NOMO-1 treated with DMSO at 0.1 percent for 48 hours (cell line): ENCODE data around the gene RTF1.
A peak's percentile ranks its signal among the peaks of the same experiment; 100 is the strongest.
"Not testable (repeated sequence)": the region's sequence is repeated elsewhere in the genome, so short reads cannot be mapped to it uniquely, and the experiment has no call there.

ENCODE experiments used
- DNase-seq: peaks from one replicate; lab custom pipeline; 2025; ENCODE audit not compliant: unreplicated experiment; lab: John Stamatoyannopoulos, UW

The RTF1 gene

DNA sequence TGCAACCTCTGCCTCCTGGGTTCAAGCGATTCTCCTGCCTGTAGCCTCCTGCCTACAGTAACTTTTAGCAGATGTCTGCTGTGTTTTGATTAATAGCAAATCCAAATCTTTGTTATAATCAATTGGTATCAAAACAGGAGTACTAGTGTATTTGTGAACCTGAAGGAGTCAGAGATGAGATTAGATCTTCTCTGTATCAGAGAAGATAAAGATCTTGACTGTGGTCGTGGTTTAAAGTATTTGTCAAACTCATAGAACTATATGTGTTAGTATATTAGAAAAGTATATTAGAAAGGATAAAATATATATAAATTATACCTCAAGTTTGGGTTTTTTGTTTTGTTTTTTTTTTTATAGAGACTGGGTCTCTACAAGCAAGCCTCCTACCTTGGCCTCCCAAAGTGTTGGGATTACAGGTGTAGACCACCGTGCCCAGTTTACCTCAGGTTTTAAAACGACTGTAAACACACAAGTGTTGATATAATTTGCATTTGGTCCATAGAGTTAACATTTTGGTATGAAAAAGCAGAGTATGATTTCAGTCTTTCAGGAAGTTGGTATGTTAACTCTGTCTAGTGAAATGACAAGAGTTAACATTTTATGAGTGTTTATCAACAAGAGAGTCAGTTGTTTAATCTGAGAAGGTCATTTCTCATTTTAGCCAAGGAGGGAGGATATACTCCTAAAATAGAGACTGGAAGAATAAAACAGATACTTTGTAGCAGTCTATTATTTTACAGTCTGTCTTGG is 18.3 kb downstream of the RTF1 start:
- DNase-seq, result no peak

DNA sequence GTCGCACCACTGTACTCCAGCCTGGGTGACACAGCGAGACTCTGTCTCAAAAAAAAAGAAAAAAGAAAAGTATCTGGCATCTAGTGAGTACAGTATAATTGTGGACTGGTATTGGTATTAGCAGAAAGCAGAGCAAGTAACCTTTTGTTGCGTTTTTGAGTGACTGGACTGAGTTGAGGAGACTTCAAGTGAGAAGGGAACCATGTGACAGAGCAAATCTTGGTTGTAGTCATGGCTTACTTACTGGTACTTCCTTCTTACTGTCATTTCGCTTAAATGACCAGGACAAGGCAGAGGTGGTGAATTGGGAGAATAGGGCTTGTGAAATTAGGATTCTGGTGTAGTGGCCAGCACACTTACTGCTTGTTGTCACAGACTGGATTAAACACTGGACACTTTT is 20.6 kb downstream of the RTF1 start:
- DNase-seq, result no peak

GRCh38 chr15:41438206-41438605 is 21.3 kb downstream of the RTF1 start:
- no peak for DNase-seq

DNA sequence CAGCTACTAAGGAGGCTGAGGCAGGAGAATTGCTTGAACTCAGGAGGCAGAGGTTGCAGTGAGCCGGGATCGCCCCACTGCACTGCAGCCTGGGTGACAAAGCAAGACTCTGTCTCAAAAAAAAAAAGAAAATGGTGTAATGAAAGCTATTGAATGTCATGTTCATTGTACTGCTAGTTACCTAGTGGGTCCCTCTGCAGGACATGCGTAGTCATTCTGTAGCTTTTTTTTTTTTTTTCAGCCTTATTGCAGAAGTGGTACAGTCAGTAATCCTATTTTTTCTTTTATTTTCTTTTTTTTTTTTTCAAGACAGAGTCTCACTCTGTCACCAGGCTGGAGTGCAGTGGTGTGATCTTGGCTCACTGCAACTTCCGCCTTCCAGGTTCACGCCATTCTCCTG is 21.9 kb downstream of the RTF1 start:
- DNase-seq, result not testable (repeated sequence)

DNA sequence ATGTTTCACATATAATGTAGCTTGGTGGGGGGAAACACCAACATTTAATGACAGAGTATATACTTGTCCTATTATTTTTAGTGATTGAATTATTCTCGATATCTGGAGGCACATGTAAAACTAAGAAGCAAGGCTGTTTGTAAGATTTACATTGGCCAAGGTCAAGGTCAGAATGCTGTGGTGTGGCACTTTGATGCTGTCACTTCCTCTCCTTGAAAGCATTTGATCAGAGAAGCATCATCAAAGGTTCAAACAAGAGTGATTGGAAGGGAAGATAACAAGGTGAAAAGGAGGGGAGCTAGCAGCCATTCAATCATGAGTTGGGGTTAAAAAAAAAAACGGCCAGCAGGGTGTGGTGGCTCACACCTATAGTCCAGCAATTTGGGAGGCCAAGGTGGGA is 26.4 kb downstream of the RTF1 start:
- DNase-seq, result no peak

- no peak for DNase-seq
Observed at GRCh38 chr15:41445399-41445798, 28.5 kb downstream of the RTF1 start.

DNA sequence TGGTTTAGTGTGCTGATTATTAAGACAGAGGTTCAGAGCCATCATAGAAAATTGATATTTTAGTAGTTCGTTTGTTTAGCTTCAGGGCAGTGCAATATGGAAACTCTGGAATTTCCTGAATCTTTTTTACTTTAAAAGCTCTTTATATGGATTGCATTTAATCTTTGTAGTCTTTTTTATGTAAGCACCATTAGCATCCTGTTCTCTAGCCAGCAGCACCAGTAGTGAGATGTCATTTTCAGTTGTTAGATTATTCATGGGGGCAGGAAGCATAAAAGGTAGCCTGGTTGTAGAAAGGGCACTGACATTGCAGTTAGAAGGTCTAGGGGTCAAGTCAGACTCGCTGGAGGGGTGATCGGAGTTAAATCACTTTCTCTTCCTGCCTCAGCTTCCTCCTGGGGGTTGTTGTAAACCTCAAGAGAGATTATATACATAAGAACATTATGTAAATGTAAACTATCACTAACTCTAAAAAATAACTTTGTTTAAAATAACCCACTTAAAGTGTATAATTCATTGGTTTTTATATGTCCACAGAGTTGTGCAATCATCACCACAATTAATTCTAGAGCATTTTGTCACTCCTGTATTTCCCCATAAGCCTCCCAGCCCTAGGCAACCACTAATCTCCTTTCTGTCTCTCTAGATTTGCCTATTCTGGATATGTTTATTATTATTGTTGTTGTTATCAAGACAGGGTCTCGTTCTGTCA is 45.3 kb downstream of the RTF1 start:
- DNase-seq, result peak; percentile 63

DNA sequence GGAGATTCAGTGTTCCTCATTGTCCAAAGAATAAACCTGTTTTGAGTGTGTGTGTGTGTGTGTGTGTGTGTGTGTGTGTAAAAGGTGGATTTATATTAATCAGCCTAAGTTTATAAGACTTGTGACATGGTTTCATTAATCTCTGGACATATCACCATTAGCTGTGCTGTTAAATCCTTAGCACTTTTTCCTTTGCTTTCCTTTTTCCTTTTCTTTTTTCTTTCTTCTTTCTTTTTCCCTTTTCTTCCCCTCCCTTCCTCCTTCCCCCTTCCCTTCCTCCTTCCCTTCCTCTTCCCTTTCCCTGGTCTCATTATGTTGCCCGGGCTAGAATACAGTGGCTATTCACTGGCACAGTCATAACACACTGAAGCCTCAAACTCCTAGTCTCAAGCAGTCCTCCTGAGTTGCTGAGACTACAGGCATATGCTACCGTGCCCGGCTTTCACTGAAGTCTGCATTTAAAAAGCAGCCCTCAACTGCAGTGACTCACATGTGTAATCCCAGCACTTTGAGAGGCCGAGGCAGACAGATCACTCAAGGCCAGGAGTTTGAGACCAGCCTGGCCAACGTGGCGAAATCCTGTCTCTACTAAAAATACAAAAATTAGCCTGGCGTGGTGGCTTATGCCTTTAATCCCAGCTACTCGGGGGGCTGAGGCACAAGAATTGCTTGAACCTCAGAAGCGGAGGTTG is 48.1 kb downstream of the RTF1 start:
- DNase-seq, result no peak

DNA sequence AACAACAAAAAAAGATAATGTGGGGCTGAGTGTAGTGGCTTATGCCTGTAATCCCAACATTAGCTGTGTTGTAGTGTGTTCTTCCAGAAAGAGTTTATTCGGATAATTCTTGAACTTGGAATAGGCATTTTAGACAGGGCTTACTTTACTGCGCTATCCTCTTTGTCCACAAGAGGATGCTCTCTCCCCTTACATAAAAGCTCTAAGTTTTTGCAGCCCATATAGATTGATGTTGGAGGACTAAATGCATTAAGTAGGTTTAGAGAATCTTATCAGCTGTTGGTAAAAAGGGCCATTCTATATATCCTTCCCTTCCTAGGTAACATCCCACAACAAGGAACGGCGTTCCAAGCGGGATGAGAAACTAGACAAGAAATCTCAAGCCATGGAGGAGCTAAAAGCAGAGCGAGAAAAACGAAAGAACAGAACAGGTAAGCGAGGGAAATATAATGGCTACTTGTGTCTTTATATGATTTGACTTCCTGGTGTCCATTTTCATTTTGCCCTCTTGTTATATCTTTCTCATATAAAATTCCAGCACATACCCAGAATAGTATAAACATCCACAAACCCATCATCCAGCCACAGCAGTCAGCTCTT is 49.0 kb downstream of the RTF1 start:
- DNase-seq, result peak; percentile 37

DNA sequence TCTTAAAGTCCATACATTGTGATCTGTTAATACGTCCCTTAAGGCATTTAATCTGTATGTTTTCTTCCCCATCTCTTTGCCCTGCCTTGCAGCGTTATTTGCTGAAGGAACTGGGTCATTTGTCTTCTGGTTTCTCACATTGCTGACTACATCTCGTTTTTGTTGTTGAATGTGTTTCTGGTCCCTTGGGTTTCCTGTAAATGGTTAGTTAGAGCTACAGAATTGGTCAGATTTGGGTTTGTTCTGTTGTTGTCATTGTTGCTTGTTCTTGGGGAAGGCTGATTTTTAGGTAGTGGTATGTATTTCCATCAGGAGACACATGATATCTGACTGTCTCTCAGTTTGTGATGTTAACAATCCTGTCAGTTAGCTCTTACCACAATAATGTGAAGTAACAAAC is 49.8 kb downstream of the RTF1 start:
- no peak for DNase-seq

GRCh38 chr15:41469644-41470043 is 52.7 kb downstream of the RTF1 start:
- DNase-seq, result not testable (repeated sequence)

DNA sequence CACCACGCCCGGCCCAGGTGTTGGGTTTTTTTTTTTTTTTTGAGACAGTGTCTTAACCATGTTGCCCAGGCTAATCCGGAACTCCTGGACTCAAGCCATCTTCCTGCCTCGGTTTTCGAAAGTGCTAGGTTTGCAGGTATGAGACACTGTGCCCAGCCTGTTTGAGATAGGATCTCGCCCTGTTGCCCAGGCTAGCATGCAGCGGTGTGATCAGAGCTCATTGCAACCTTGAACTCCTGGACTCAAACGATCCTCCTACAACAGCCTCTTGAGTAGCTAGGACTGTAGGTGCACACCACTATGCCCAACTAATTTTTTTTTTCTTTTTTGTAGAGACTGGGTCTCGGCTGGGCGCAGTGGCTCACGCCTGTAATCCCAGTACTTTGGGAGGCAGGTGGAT is 56.5 kb downstream of the RTF1 start:
- DNase-seq, result no peak

DNA sequence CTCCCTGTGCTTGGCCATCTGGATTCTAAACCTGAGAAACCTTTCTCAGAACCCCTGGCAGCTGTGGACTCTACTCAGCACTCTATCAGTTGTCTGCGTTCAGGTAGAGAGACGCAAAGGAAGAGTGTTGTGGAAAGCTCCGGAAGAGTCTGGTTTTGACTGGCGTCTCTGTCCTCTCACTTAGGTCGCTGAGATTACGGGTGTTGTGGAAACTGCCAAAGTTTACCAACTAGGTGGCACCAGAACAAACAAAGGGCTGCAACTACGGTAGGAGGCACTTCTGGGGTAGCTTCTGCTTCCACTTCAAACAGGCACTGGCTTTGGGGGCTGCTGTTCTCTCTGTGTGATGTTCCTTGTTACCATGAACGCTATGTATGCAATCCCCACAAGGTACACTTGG is 57.5 kb downstream of the RTF1 start:
- DNase-seq, result no peak

GRCh38 chr15:41474941-41475340 is 58.0 kb downstream of the RTF1 start:
- DNase-seq, result no peak

DNA sequence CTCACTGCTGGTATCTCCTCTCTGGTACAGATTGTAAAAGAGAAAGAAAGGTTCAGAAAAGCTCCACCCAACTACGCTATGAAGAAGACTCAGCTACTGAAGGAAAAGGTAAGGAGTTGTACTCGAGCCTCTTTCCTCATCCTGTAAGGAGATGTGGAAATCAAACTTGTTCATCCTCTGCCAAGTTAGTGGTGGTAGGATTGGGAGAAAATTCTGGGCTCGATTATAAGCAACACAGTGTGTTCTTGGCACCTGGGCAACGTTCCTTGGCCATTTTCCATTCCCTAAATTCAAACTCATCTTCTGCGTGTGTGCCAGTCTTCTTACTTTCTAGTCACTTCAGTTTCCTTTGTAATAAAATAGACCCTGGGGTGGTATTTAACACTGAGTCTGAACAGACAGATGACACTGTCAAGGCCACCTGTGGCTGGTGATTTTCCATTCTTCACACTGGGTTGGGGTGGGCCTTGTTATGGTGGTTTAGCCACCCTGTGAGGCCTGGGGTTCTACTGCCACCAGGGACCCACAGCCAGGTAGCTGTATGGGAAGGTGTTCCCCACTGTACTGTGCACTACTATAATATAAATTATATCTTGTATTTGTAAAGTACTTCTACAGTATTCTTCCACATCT is 59.6 kb downstream of the RTF1 start:
- DNase-seq, result no peak

GRCh38 chr15:41480396-41481140 is 63.7 kb downstream of the RTF1 start:
- DNase-seq, result no peak

- DNase-seq, result no peak
Observed at GRCh38 chr15:41482110-41482877, 65.4 kb downstream of the RTF1 start.

DNA sequence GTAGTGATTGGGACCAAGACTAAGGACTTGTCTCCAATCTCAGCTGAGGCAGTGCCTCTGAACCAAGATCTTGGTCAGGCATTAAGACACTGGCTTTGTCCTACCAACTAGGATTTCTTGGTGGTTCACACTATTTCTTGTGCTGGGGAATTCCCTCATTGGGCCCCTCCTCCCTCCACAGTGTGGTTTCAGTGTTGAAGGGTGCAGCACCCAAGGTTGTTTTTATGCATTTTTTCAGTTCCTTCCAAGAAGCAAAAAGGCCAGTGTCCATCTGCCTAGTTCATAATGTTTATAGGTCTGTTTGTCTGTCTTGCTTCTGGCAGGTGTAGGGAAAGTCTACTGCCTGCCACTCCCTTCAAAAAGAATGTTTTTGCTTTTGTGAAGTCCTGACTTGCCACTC is 66.2 kb downstream of the RTF1 start:
- DNase-seq, result no peak

GRCh38 chr15:41483519-41483918 is 66.6 kb downstream of the RTF1 start:
- no peak for DNase-seq
